Fibroblast of lung (primary cell): Measurements from ENCODE around the gene MYO10.

Experiments
- EZH2 ChIP-seq: IDR thresholded peaks from 2 replicates; pipeline ENCODE4 v1.5.1; 2012; ENCODE audit warnings: low read length, control low read depth, mild to moderate bottlenecking; ENCODE audit errors: missing control alignments
- TF ChIP-seq, protein P1 (sequence below), 2 donors: IDR thresholded peaks in 1 of 2; conservative IDR thresholded peaks in 1 of 2; 1 replicate in 1 of 2; 2 replicates in 1 of 2; pipeline ENCODE4 v1.5.1; 2011 to 2012; ENCODE audit warnings: low read length in 2 of 2, control low read depth in 1 of 2, inconsistent platforms in 1 of 2, low read depth in 1 of 2, mild to moderate bottlenecking in 1 of 2

DNA sequence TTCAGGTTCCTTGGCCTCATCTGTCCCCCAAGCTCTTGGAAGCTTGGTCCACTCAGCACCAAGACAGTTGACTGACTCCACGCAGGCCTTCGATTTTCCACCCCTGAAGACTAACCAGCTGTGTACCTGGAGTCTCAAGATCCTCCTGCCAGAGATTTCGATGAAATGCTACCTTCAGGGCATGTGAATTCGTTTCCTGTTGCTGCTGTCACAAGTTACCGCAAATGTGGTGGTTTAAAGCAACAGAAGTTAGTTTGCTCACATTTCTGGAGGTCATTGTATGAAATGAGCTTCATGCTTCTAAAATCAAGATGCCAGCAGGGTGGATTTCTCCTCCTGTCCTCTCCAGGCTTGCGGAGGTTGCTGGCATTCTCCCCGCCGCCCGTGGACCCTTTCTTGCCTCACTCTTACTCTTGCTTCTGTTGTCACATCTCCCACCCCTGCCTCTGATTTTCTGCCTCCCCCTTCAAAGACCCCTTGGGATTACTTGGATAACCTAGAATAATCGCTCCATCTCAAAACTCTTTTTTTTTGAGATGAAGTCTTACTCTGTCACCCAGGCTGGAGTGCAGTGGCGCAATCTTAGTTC lies 291.7 kb downstream of the MYO10 start:
- TF ChIP-seq, protein P1, sequence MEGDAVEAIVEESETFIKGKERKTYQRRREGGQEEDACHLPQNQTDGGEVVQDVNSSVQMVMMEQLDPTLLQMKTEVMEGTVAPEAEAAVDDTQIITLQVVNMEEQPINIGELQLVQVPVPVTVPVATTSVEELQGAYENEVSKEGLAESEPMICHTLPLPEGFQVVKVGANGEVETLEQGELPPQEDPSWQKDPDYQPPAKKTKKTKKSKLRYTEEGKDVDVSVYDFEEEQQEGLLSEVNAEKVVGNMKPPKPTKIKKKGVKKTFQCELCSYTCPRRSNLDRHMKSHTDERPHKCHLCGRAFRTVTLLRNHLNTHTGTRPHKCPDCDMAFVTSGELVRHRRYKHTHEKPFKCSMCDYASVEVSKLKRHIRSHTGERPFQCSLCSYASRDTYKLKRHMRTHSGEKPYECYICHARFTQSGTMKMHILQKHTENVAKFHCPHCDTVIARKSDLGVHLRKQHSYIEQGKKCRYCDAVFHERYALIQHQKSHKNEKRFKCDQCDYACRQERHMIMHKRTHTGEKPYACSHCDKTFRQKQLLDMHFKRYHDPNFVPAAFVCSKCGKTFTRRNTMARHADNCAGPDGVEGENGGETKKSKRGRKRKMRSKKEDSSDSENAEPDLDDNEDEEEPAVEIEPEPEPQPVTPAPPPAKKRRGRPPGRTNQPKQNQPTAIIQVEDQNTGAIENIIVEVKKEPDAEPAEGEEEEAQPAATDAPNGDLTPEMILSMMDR (conservative IDR thresholded peaks at IDR 0.05 in 1 of 2, IDR thresholded peaks at IDR 0.05 in 1 of 2; ENCODE audit: low read depth in 1 of 2, low read length in 2 of 2): no peak
- TF ChIP-seq EZH2: no peak
